A549 (cell line): ENCODE data around the gene NTN1. TPM values are rescaled to one million over a fixed set of nuclear protein-coding genes. Genes with fewer than 3 reads are reported as not detected.

Experiments
- ATAC-seq, 2 experiments: fragments of 200-7000 bp in 1 of 2; fragments of >200 bp in 1 of 2; cut with Nextera tagmentation in 1 of 2; cut with Tn5 transposase in 1 of 2; 3 replicates each; pipeline versions ENCODE4 v1.8.0 to v1.9.1; 2018 to 2020; ENCODE audit warnings: mild to moderate bottlenecking in 1 of 2, moderate library complexity in 1 of 2
- CTCF ChIA-PET: fragments of 300-600 bp; sonication (Branson Sonifier 250); formaldehyde crosslinking; extraction: SDS; loops from one replicate; lab custom pipeline; 2021; ENCODE audit warnings: antibody characterized with exemption, inconsistent platforms; lab: Yijun Ruan, JAX
- POLR2A ChIA-PET: fragments of 350-600 bp; formaldehyde crosslinking; extraction: SDS; loops from one replicate; lab custom pipeline; 2021; ENCODE audit warnings: antibody characterized with exemption, inconsistent platforms; lab: Yijun Ruan, JAX
- DNase-seq, 2 experiments: peaks; one replicate each; pipeline versions ENCODE4 v3.0.0 to v3.0.0-alpha.2; 2011 to 2016; ENCODE audit warnings: low read depth in 1 of 2, low spot score in 1 of 2
- FAIRE-seq: peaks from 2 replicates; lab custom pipeline; 2011; peaks lifted over from hg19 to GRCh38; lab: Jason Lieb, UNC
- H3K27ac ChIP-seq, 2 experiments: fragments of >200 bp; sonication (Bioruptor Twin); formaldehyde crosslinking; 3 replicates each; pipeline ENCODE4 v1.5.1; 2016 to 2017
- H3K4me1 ChIP-seq: fragments of >200 bp; sonication (Bioruptor Twin); formaldehyde crosslinking; 3 replicates; pipeline ENCODE4 v1.6.1; 2016
- H3K4me2 ChIP-seq: fragments of >200 bp; sonication (Bioruptor Twin); formaldehyde crosslinking; 3 replicates; pipeline ENCODE4 v1.6.1; 2016
- H3K4me3 ChIP-seq: fragments of >200 bp; sonication (Bioruptor Twin); formaldehyde crosslinking; 3 replicates; pipeline ENCODE4 v1.5.1; 2016
- H3K9me3 ChIP-seq: fragments of >200 bp; sonication (Bioruptor Twin); formaldehyde crosslinking; 3 replicates; pipeline ENCODE4 v1.6.1; 2016
- BHLHE40 ChIP-seq: IDR thresholded peaks from 2 replicates; pipeline ENCODE4 v1.6.1; 2012; ENCODE audit warnings: low read depth, low read length, inconsistent platforms
- EHF ChIP-seq: fragments of 250-450 bp; sonication (Bioruptor Pico); IDR thresholded peaks from 2 replicates; pipeline ENCODE4 v1.5.0; 2020; ENCODE audit warnings: mild to moderate bottlenecking
- ESRRA ChIP-seq: fragments of 150-350 bp; IDR thresholded peaks from 2 replicates; pipeline ENCODE4 v1.6.1; 2014; ENCODE audit warnings: mild to moderate bottlenecking, low read length, borderline replicate concordance
- FOSB ChIP-seq: fragments of 250-450 bp; sonication (Bioruptor Pico); IDR thresholded peaks from 2 replicates; pipeline ENCODE4 v1.5.0; 2020; ENCODE audit warnings: mild to moderate bottlenecking, moderate library complexity
- FOXS1 ChIP-seq: fragments of 250-450 bp; sonication (Bioruptor Pico); IDR thresholded peaks from 2 replicates; pipeline ENCODE4 v1.5.0; 2020; ENCODE audit warnings: mild to moderate bottlenecking, moderate library complexity
- HDAC2 ChIP-seq: fragments of 200-600 bp; sonication (generic); IDR thresholded peaks from 2 replicates; pipeline ENCODE4 v1.6.1; 2016
- HEYL ChIP-seq: fragments of 250-450 bp; sonication (Bioruptor Pico); IDR thresholded peaks from 2 replicates; pipeline ENCODE4 v1.8.0; 2021; ENCODE audit warnings: mild to moderate bottlenecking, moderate library complexity
- HOXA7 ChIP-seq: fragments of 250-450 bp; sonication (Bioruptor Pico); IDR thresholded peaks from 2 replicates; pipeline ENCODE4 v1.5.0; 2020; ENCODE audit warnings: mild to moderate bottlenecking, moderate library complexity
- HOXB13 ChIP-seq: fragments of 250-450 bp; sonication (Bioruptor Pico); IDR thresholded peaks from 2 replicates; pipeline ENCODE4 v1.5.0; 2020; ENCODE audit warnings: low read depth, mild to moderate bottlenecking, moderate library complexity
- HOXB5 ChIP-seq: fragments of 250-450 bp; sonication (Bioruptor Pico); IDR thresholded peaks from 2 replicates; pipeline ENCODE4 v1.5.0; 2020; ENCODE audit warnings: mild to moderate bottlenecking, moderate library complexity
- JUN ChIP-seq, 2 experiments: fragments of >200 bp; sonication (Bioruptor Twin); formaldehyde crosslinking; IDR thresholded peaks; 2 replicates in 1 of 2; 3 replicates in 1 of 2; pipeline ENCODE4 v1.6.1; 2016 to 2017
- MAFK ChIP-seq: fragments of 450-650 bp; IDR thresholded peaks from 2 replicates; pipeline ENCODE4 v1.6.1; 2014; ENCODE audit not compliant: partially characterized antibody
- NR3C1 ChIP-seq: fragments of >200 bp; sonication (Bioruptor Twin); formaldehyde crosslinking; IDR thresholded peaks from 3 replicates; pipeline ENCODE4 v1.6.1; 2017
- POLR2A ChIP-seq: IDR thresholded peaks from 2 replicates; pipeline ENCODE4 v1.6.1; 2012; ENCODE audit warnings: mild to moderate bottlenecking, low read length
- POLR2AphosphoS2 ChIP-seq: conservative IDR thresholded peaks from 2 replicates; pipeline ENCODE4 v1.6.1; 2012; ENCODE audit warnings: low read length, improper control_type of control experiment, inconsistent platforms
- RNF2 ChIP-seq: fragments of 200-600 bp; sonication (generic); IDR thresholded peaks from 2 replicates; pipeline ENCODE4 v1.6.1; 2016; ENCODE audit warnings: low read depth, mild to moderate bottlenecking, antibody characterized with exemption, moderate library complexity, borderline replicate concordance
- TP53 ChIP-seq: fragments of 250-450 bp; sonication (Bioruptor Pico); IDR thresholded peaks from 2 replicates; pipeline ENCODE4 v1.5.0; 2021; ENCODE audit warnings: mild to moderate bottlenecking, moderate library complexity
- ZNF302 ChIP-seq: fragments of 250-450 bp; sonication (Bioruptor Pico); IDR thresholded peaks from 2 replicates; pipeline ENCODE4 v1.9.0; 2021; ENCODE audit warnings: inconsistent platforms, mild to moderate bottlenecking, moderate library complexity
- ZSCAN20 ChIP-seq: fragments of 250-450 bp; sonication (Bioruptor Pico); IDR thresholded peaks from 2 replicates; pipeline ENCODE4 v1.8.0; 2022; ENCODE audit warnings: mild to moderate bottlenecking, moderate library complexity
- WGBS: methylation state at CpG from one replicate; pipeline ENCODE4 v1.1.6; 2017; ENCODE audit errors: missing lambda C conversion rate; 5-methylcytosine and 5-hydroxymethylcytosine counted together
- polyA plus RNA-seq, 4 experiments: library from polyadenylated mRNA; depleted of rRNA in 3 of 4; stranded (reverse); fragments of >200 nt; fragmentation: RNase III in 1 of 4; extraction: RNeasy Plus Mini Kit Qiagen cat#74134 plus additional on column Dnase treatment in 1 of 4; gene quantifications; 2 replicates in 3 of 4; 3 replicates in 1 of 4; pipeline ENCODE4 v1.2.3, GENCODE V29; 2011 to 2017
- TF ChIP-seq, protein P1 (sequence below): IDR thresholded peaks from 2 replicates; pipeline ENCODE4 v1.6.1; 2012; ENCODE audit warnings: low read depth, borderline replicate concordance
- TF ChIP-seq, protein P2 (sequence below): fragments of 250-450 bp; sonication (Bioruptor Pico); IDR thresholded peaks from 2 replicates; pipeline ENCODE4 v1.5.0; 2020; ENCODE audit warnings: low read depth, mild to moderate bottlenecking, moderate library complexity
- TF ChIP-seq, protein P3 (sequence below): IDR thresholded peaks from 2 replicates; pipeline ENCODE4 v1.6.1; 2012
- TF ChIP-seq, protein P4 (sequence below): fragments of >200 bp; sonication (Bioruptor Twin); formaldehyde crosslinking; IDR thresholded peaks from 2 replicates; pipeline ENCODE4 v1.6.1; 2016

Gene NTN1
- polyA plus RNA-seq, 2 of the 4 experiments (the other 2 are of a cell fraction), result 0.12 to 0.13 TPM

DNA sequence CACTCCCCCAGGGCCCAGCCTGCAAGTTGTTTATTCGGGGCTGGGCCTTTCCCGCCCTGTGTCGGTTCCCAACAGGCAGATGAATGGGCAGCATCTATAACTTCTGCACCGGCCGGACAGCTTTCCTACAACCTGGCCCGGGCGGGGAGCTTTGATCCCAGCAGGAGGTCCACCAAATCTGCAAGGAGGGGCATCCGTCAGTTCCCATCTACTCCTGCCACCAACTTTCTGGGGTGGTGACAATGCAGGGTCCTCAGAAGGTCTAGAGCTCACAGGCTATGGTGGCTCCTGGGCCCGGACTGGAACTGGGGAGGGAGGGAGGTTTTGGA, 211.9 kb downstream of the NTN1 start (continued):
- TF ChIP-seq JUN (IDR thresholded peaks at IDR 0.05) (no peak), EHF (no peak)

DNA sequence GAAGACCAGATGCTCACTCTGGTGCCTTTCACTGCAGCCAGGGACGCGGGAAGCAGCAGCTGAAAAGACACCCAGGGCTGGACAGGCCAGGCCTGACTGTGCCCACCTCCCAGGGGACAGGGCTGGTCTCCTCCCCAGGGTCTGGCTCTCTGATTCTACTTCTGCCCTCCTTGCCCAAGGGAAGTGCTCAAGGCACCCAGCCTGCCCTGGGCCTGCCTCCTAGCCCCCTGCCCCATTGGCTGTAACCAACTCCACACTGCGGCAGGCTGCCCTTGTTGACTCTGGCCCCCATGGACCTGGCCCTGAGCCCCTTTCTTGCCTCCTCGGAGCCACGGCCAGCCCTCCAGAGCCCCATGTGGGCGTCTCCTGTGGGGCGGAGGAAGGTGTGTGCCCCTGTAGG, 212.5 kb downstream of the NTN1 start:
- Histone ChIP-seq H3K9me3 (no peaks in the 10 kb centered on the region), H3K27ac (no peak overlapping the region), H3K4me2 (no peak overlapping the region), H3K4me3 (no peak overlapping the region), H3K4me1 (no peaks in the 10 kb centered on the region)
- POLR2A ChIA-PET, result no interaction called here
- no peak for DNase-seq
- WGBS, result 92% methylated on average over 6 of the region's 7 CpGs
- TF ChIP-seq FOSB (CRISPR knock-in tag) (no peak), ZNF302 (no peak), HOXB13 (CRISPR knock-in tag) (no peak), ZSCAN20 (CRISPR knock-in tag) (no peak), BHLHE40 (no peak), ESRRA (no peak), MAFK (no peak), FOXS1 (no peak), HOXB5 (no peak), TP53 (CRISPR knock-in tag) (no peak), NR3C1 (no peak), POLR2AphosphoS2 (no peak), HDAC2 (no peak), RNF2 (no peak)
- TF ChIP-seq, protein P1, sequence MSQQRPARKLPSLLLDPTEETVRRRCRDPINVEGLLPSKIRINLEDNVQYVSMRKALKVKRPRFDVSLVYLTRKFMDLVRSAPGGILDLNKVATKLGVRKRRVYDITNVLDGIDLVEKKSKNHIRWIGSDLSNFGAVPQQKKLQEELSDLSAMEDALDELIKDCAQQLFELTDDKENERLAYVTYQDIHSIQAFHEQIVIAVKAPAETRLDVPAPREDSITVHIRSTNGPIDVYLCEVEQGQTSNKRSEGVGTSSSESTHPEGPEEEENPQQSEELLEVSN, result no peak
- TF ChIP-seq, protein P2, sequence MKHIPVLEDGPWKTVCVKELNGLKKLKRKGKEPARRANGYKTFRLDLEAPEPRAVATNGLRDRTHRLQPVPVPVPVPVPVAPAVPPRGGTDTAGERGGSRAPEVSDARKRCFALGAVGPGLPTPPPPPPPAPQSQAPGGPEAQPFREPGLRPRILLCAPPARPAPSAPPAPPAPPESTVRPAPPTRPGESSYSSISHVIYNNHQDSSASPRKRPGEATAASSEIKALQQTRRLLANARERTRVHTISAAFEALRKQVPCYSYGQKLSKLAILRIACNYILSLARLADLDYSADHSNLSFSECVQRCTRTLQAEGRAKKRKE (CRISPR knock-in tag), result no peak
- CTCF ChIA-PET, result interaction anchor here (0.5 to 1.4 kb wide), 2 partner anchors 28 to 56 kb away, joined by 3 read pairs; no protein-coding TSS in a partner anchor
- no peak for ATAC-seq
- FAIRE-seq, result no peak

DNA sequence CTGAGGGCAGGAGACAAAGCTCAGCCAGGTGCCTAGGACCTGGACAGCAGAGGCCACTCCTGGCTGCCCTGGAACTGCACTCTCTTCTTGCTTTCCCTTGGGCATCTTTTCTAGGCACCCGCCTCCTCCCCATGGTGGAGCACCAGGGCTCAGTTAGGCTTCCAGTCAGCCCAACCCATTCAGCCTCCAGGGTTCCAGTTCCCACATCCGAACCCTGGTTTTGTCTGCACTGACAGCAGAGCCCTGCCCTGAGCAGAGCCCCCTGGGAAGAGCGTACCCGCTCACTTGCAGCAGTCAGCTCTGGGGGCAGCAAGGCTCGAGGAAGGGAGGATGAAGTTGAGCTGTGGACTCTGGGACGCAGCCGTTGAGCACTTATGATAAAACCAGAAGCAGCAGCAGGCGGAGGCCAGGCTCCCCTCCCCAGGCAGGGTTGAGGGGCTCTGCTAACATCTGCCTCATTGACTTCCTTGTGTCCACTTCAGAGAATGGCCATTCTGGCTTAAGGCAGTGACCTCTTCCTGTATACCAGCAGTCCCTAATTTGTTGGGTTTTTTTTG, 213.2 kb downstream of the NTN1 start:
- ATAC-seq, result peak in 1 of 2 experiments; percentile 5; a peak in 1 of 6 replicates
- 76% methylated on average over 8 of the region's 8 CpGs for WGBS
- Histone ChIP-seq H3K27ac (no peak overlapping the region), H3K4me1 (peaks cover 6% of the 10 kb centered on the region; the same call in 2 of the 3 replicates), H3K4me3 (no peak overlapping the region), H3K4me2 (no peak overlapping the region)
- CTCF ChIA-PET, result interaction anchor here (0.6 kb wide), 1 partner anchor 481 kb away, joined by 3 read pairs; no protein-coding TSS in a partner anchor
- no peak for FAIRE-seq
- TF ChIP-seq HOXA7 (CRISPR knock-in tag) (no peak), ZSCAN20 (CRISPR knock-in tag) (no peak), POLR2A (no peak), FOSB (CRISPR knock-in tag) (no peak), HEYL (no peak), HDAC2 (no peak), HOXB5 (no peak), NR3C1 (no peak)
- TF ChIP-seq, protein P3, sequence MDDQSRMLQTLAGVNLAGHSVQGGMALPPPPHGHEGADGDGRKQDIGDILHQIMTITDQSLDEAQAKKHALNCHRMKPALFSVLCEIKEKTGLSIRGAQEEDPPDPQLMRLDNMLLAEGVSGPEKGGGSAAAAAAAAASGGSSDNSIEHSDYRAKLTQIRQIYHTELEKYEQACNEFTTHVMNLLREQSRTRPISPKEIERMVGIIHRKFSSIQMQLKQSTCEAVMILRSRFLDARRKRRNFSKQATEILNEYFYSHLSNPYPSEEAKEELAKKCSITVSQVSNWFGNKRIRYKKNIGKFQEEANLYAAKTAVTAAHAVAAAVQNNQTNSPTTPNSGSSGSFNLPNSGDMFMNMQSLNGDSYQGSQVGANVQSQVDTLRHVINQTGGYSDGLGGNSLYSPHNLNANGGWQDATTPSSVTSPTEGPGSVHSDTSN, result no peak
- TF ChIP-seq, protein P4, sequence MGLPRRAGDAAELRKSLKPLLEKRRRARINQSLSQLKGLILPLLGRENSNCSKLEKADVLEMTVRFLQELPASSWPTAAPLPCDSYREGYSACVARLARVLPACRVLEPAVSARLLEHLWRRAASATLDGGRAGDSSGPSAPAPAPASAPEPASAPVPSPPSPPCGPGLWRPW, result no peak
- TF ChIP-seq, all 56 proteins: peak for 0
- no peaks in the 10 kb centered on the region for H3K9me3 ChIP-seq
- POLR2A ChIA-PET, result no interaction called here
- DNase-seq, result no peak
